ENCODE data around the gene RASSF3.

Gene RASSF3

DNA sequence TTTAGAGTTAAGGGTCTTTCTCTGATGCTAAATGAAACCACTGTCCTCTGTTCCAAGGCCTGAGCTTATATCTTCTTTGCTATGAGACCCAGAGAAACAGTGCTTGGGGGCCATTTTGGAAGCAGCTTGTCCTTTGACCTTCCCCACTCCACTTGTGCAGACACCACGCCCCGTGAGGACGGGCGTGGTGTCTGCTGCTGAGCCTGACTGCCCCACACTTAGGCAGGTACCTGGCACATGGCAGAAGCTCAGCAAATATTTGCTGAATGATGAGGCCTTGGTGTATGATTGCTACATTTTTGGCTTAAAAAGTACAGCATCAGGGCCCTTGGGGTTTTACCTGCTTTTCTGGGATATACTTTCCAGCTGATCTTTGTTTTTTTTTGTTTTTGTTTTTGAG, 69.9 kb downstream of the RASSF3 start:
- no peak for DNase-seq (ENCODE audit: extremely low read depth, low read depth)
- TF ChIP-seq, protein P1, sequence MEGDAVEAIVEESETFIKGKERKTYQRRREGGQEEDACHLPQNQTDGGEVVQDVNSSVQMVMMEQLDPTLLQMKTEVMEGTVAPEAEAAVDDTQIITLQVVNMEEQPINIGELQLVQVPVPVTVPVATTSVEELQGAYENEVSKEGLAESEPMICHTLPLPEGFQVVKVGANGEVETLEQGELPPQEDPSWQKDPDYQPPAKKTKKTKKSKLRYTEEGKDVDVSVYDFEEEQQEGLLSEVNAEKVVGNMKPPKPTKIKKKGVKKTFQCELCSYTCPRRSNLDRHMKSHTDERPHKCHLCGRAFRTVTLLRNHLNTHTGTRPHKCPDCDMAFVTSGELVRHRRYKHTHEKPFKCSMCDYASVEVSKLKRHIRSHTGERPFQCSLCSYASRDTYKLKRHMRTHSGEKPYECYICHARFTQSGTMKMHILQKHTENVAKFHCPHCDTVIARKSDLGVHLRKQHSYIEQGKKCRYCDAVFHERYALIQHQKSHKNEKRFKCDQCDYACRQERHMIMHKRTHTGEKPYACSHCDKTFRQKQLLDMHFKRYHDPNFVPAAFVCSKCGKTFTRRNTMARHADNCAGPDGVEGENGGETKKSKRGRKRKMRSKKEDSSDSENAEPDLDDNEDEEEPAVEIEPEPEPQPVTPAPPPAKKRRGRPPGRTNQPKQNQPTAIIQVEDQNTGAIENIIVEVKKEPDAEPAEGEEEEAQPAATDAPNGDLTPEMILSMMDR (IDR thresholded peaks at IDR 0.05; ENCODE audit: low read depth, low read length, missing control alignments) = no peak
- H3K4me3 ChIP-seq (replicated peaks; ENCODE audit: low read depth, low read length) = no peak overlapping the region

DNA sequence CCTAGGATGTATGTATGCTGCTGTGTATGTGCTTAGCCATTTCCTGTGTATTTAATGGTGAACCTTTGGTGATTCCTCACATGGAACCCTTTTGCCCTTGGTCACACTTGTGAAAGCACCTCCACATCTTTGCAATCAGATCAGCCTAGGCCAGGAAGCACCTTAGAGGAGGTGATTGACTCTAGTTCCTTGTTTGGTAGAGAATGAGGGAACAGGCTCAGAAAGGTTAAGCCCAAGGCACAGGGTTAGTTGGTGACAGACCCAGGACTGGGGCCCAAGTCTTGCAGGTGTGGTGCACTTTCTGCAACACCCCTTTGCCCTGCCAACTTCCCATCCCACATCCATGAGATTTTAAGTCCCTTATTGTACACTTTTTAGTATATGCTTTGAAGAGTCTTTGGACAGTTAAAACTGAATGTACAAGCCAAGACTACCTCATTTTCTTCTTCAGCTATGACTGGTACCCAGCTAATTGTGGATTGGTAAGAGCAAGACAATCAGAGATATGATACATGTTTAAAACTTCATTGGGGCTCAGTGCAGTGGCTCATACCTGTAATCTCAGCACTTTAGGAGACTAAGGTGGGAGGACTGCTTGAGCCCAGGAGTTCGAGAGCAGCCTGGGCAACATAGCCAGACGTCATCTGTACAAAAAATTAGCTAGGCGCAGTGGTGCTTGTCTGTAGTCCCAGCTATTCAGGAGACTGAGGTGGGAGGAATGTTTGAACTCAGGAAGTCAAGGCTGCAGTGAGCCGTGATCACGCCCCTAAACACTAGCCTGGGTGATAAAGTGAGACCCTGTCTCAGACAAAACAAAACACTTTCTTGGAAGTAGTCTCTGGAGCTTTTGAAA, 71.1 kb downstream of the RASSF3 start:
- no peak for DNase-seq (ENCODE audit: extremely low read depth, low read depth)
- TF ChIP-seq, protein P1 (IDR thresholded peaks at IDR 0.05; ENCODE audit: low read depth, low read length, missing control alignments) = no peak

DNA sequence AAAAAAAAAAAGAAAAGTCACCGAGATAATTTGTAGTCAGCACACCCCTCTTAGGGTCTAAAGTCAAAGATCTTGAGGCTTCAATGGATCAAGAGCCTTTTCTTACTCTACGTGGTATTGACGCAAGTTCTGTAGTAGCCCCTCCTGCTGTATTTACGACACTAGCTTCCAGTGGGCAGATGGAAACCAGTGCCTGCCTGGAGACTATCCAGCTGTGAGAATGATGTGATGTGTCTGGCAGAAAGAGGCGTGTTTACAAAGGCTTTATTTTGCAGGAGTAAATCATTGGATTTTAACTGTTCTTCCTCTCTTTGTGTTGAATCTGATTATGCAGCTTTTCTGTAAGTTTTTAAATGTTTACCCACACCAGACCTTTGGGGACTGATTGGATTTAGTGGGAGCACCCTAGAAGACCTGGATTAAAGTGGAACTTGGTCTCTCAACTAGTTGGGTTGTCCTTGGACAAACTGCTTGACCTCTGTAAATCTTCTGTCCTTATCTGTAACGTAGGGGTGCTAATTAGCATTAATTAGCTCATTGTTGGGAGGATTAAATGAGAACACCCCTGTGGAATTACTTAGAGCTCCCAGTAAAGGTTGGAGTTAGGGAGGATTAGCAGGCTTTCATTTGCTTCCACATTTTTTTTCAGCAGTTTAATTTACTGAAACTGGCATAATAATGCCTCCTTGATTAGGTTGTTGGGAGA, 72.4 kb downstream of the RASSF3 start:
- no peak for DNase-seq (ENCODE audit: extremely low read depth, low read depth)
- TF ChIP-seq, protein P1 (IDR thresholded peaks at IDR 0.05; ENCODE audit: low read depth, low read length, missing control alignments) = no peak
- no peak overlapping the region for H3K4me3 ChIP-seq (replicated peaks; ENCODE audit: low read depth, low read length)

More for the DNA sequence above, 71.1 kb downstream of the RASSF3 start:
- no peak overlapping the region for H3K4me3 ChIP-seq (replicated peaks; ENCODE audit: low read depth, low read length)

DNA sequence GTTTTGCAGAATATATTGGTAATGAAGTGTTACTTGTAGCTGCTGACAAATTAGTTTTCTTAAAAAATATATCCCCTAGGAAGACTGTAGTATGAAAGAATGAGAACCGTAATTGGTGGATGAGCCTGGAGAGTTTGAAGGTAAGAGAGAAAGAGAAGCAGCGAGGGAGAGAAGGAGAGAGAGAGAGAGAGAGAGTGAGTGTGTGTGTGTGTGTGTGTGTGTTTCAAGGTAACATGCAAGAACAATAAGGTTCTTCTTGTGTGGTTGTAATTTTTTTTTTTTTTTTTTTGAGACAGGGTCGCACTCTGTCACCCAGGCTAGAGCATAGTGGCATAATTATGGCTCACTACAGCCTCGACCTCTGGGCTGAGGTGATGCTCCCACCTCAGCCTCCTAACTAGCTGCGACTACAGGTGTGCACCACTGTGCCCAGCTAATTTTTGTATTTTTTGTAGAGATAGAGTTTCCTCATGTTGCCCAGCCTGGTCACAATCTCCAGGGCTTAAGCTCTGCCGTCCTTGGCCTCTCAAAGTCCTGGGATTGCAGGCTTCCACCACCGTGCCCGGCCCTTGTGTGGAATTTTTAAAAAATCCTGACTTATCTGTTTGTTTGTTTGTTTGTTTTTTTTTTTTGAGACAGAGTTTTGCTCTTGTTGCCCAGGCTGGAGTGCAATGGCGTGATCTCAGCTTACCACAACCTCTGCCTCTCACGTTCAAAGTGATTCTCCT, 73.7 kb downstream of the RASSF3 start:
- TF ChIP-seq, protein P1 (IDR thresholded peaks at IDR 0.05; ENCODE audit: low read depth, low read length, missing control alignments) = no peak
- H3K4me3 ChIP-seq (replicated peaks; ENCODE audit: low read depth, low read length) = no peak overlapping the region
- no peak for DNase-seq (ENCODE audit: extremely low read depth, low read depth)

DNA sequence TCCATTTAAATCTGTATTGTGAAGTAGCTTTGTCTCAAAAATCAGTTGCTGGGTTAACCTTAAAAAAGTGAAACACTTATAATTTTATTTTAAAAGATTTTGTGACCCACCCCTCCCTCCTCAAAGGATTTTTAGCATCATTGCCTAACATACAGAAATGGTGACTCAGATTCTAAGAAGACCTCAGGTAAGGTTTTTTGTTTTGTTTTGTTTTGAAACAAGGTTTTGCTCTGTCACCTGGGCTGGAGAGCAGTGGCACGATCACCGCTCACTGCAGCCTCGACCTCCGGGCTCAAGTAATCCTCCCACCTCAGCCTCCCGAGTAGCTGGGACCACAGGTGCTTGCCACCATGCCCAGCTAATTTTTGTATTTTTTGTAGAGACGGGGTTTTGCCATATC, 74.8 kb downstream of the RASSF3 start:
- H3K4me3 ChIP-seq (replicated peaks; ENCODE audit: low read depth, low read length) = no peak overlapping the region
- DNase-seq (ENCODE audit: extremely low read depth, low read depth) = no peak
- TF ChIP-seq, protein P1 (IDR thresholded peaks at IDR 0.05; ENCODE audit: low read depth, low read length, missing control alignments) = no peak

DNA sequence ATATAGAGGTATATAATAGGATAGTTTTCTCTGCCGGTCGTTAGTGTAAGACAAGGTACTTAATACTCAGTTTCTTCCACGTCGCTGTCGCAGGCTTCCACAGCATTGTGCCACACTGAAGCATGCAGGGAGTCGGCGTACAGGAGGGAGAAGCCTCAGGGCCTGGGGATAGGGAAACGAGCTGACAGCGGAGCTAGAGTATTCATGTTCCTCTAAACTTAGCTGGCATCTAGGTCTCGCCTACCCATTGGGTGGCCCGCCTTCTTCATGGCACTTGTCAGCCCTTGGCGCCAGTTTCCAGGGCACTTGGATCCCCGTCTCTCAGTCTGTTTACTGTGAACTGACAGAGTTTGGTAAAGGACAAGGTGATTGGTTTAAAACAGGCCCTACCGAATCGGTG, 75.3 kb downstream of the RASSF3 start:
- no peak for DNase-seq (ENCODE audit: extremely low read depth, low read depth)
- H3K4me3 ChIP-seq (replicated peaks; ENCODE audit: low read depth, low read length) = no peak overlapping the region
- TF ChIP-seq, protein P1 (IDR thresholded peaks at IDR 0.05; ENCODE audit: low read depth, low read length, missing control alignments) = no peak
